NCI-H1436 (cell line): Measurements from ENCODE around the gene AKNAD1.
"Not testable (repeated sequence)": the region's sequence is repeated elsewhere in the genome, so short reads cannot be mapped to it uniquely, and the experiment has no call there.

Experiments used
- DNase-seq: peaks from one replicate; lab custom pipeline; 2025; lab: John Stamatoyannopoulos, UW

Gene AKNAD1

DNA sequence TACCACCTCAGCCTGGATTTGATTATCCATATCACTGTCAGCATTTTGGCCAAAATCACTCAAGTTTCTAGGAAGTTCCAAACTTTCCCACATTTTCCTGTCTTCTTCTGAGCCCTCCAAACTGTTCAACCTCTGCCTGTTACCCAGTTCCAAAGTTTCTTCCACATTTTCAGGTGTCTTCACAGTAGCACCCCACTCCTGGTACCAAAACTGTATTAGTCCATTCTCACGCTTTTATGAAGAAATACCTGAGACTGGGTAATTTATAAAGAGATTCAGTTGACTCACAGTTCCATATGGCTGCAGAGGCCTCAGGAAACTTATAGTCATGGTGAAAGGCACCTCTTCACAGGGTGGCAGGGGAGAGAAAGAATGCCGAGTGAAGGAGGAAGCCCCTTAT is 71.0 kb downstream of the AKNAD1 start:
- DNase-seq, result no peak

DNA sequence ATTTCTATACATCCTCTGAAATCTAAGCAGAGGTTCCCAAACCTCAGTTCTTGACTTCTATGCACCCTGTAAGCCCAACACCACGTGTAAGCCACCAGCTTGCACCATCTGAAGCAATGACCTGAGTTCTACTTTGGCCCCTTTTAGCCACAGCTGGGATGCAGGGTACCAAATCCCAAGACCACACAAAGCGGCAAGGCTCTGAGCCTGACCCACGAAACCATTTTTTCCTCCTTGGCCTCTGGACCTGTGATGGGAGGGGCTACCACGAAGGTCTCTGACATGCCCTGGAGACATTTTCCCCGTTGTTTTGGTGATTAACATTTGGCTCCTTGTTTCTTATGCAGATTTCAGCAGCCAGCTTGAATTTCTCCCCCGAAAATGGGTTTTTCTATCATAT is 71.6 kb downstream of the AKNAD1 start:
- DNase-seq, result no peak

DNA sequence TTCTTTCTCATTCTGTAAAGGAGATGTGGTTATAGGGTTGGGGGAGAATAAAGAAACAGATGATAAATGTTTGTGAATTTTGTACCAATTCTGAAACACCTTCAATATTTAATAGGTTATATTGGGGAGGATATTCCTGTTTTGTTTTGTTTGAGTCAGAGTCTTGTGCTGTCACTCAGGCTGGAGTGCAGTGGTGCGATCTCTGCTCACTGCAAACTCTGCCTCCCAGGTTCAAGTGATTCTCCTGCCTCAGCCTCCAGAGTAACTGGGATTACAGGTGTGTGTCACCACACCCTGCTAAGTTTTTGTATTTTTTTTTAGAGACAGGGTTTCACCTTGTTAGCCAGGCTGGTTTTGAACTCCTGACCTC is 75.3 kb downstream of the AKNAD1 start:
- DNase-seq, result not testable (repeated sequence)

DNA sequence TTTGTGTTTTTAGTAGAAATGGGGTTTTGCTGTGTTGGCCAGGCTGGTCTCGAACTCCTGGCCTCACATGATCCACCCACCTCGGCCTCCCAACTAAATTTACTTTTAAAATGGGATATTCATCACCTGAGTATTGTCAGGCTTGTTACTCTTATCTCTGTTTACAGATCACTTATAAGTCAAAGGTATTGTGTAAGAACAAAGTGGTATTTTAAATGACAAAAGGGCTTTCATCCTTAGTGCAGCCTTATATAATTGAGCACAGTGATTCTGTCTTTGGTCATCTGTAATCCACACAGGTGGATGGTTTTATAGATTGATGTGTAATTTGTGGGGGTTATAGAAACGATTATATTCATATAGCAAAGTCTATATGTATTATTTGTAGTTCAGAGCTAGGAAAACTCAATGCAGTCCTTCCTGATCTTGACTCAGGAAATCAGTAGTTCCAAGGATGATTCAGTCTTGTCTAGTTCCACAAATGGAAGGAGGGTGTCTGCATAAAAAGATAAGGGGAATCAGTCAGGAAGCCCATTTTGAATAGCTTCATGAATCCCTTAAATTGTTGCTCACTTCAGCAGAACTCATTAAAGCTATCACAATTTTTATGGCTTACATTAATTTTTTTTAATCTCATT is 75.8 kb downstream of the AKNAD1 start:
- DNase-seq, result no peak

DNA sequence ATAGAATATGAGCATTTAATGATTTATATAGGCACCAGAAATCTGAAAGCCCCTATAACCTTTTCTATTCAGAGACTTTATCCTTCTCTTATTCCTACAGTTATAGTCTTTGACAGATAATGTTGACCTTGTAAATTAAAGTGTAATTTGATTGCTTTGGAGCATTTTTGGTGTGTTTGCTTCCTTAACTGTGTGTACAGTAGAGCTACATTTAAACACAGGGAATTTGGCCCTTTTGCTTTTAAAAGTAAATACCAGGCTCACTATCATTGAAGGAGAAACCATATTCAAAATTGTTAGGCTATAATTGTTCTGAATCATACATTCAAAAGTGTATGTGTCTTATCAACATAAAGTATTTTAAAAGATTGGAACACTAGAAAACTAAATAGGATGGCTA is 77.4 kb downstream of the AKNAD1 start:
- DNase-seq, result no peak

DNA sequence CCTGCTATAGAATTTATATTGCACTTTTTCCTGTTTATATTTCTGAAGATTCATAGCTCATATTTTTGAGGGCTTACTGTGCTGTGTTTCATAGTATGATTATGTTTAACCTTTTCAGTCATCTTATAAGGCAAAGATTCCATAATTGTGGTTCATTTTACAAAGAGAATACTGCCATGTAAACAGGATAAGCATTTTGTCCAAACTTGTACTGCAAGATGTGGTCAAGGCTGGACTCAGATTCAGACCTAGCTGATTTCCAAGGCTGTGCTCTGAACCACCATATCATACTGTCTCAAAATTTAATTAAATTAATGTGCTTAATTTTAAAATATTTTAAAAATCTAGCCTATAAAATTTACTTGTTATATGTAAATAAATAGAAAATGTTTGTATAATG is 79.1 kb downstream of the AKNAD1 start:
- DNase-seq, result no peak

DNA sequence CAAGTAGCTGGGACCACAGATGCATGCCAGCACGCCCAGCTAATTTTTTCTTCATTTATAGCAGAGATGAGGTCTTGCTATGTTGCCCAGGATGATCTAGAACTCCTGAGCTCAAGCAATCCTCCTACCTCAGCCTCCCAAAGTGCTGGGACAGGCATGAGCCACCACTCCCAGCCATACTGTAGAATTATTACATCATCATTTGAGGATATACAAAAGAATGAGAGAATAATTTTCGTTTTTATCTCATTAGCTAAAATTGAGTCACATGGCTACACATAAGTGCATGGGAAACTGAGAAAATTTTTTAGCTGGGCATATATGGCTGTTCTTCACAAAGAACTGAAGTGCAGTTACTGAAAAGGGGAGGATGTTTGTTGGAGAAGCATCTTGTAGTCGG is 89.2 kb downstream of the AKNAD1 start:
- no peak for DNase-seq

DNA sequence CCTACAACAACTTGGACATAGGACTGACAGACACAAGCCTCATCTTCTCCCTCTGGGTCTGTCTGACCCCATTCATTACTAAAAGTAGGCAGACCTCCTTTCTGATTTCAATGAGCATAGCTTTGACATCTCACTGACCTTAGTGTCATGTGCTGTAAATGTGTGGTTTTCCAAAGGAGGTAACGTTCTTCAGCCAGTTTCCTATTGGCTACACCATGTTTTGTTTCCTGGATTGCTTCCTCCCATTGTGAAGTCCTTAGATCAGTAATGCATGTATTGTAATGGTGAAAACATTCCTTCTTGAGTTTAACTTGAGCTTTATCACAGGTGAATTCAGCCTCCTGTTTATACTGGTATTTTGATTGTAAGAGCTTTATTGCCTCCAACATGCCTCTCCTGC is 89.8 kb downstream of the AKNAD1 start:
- no peak for DNase-seq
